ENCODE data around the gene VWA3A. TPM values are rescaled to one million over a fixed set of nuclear protein-coding genes. Genes with fewer than 3 reads are reported as not detected.

The VWA3A gene
- total RNA-seq, 1 experiment from 2014 or later, result not detected

- BruUV-seq (replicated peaks), result no TSS peak
These were observed 16.6 kb upstream of the VWA3A start for GRCh38 chr16:22075776-22076175.

More at GRCh38 chr16:22075776-22076175, 16.6 kb upstream of the VWA3A start:
- H3K79me2 ChIP-seq (ENCODE audit: insufficient read depth, low read length), result peaks cover 37% of the 10 kb centered on the region; the same call in 1 of the 2 replicates
- ChIA-PET CTCF (interaction anchor here (2.6 to 4.0 kb wide), 2 partner anchors 26 to 76 kb away, joined by 24 to 140 read pairs; partner anchors contain the start of gene PDZD9), POLR2A (no interaction called here), RAD21 (ENCODE audit: low non-redundant PET in 1 of 2, low total read pairs in 2 of 2, uncharacterized antibody in 2 of 2, unreplicated experiment in 2 of 2) (no interaction called here)
- H4K20me1 ChIP-seq (ENCODE audit: insufficient read depth), result no peaks in the 10 kb centered on the region
- H3K9me2 ChIP-seq (ENCODE audit: insufficient read depth), result no peaks in the 10 kb centered on the region
- DNase-seq (ENCODE audit: low read depth, low spot score), result no peak
- no peak for TF ChIP-seq REST (IDR thresholded peaks at IDR 0.05; ENCODE audit: low read depth)
- TF ChIP-seq ZNF274 (IDR thresholded peaks at IDR 0.05; ENCODE audit: low read depth, low read length), result no peak
- TF ChIP-seq, protein P1, sequence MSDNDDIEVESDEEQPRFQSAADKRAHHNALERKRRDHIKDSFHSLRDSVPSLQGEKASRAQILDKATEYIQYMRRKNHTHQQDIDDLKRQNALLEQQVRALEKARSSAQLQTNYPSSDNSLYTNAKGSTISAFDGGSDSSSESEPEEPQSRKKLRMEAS (IDR thresholded peaks at IDR 0.05), result no peak
- TF ChIP-seq SRF (IDR thresholded peaks at IDR 0.05; ENCODE audit: low read depth), result no peak
- no peak for TF ChIP-seq CEBPB (IDR thresholded peaks at IDR 0.05; ENCODE audit: low read depth)
- TF ChIP-seq CBX3 (IDR thresholded peaks at IDR 0.05; ENCODE audit: low read depth), result no peak
- no peak for TF ChIP-seq POLR2AphosphoS5 (IDR thresholded peaks at IDR 0.05; ENCODE audit: low read depth, low read length)
- TF ChIP-seq SIN3A (IDR thresholded peaks at IDR 0.05; ENCODE audit: low read depth), result no peak
- no peak for TF ChIP-seq ZBTB33 (IDR thresholded peaks at IDR 0.05; ENCODE audit: extremely low read depth, insufficient replicate concordance, low read length)
- TF ChIP-seq POLR2A (IDR thresholded peaks at IDR 0.05; ENCODE audit: borderline replicate concordance, extremely low read depth, insufficient read depth, insufficient read length), result no peak
- TF ChIP-seq EZH2 (IDR thresholded peaks at IDR 0.05), result no peak
- H3K9me3 ChIP-seq (ENCODE audit: control insufficient read depth in 1 of 2, insufficient read depth in 1 of 2, low read depth in 1 of 2, low read length in 2 of 2), result no peaks in the 10 kb centered on the region
- H3K4me3 ChIP-seq (replicated peaks in 1 of 2; ENCODE audit: low read depth in 1 of 2, low read length in 2 of 2), result no peak overlapping the region
- no peak for ATAC-seq
- peaks cover 0 to 4% of the 10 kb centered on the region in 2 experiments; a peak in 2 of 4 replicates for H3K4me1 ChIP-seq (ENCODE audit: control insufficient read depth in 1 of 2, insufficient read depth in 2 of 2, low read length in 2 of 2)
- no peaks in the 10 kb centered on the region for H3K27me3 ChIP-seq (ENCODE audit: insufficient read depth, low read length)
- H3K9ac ChIP-seq (ENCODE audit: low read length), result no peak overlapping the region
- H3K4me2 ChIP-seq (ENCODE audit: low read length), result no peak overlapping the region
- intact Hi-C loops (cut with micrococcal nuclease), result loop anchor here (1.0 to 5.0 kb wide), 5 partner anchors 21 to 123 kb away; partner anchors contain the start of gene UQCRC2
- no peak overlapping the region for H3K27ac ChIP-seq (ENCODE audit: low read depth, low read length)
- peaks cover 3 to 14% of the 10 kb centered on the region in 2 experiments; a peak in 2 of 4 replicates for H3K36me3 ChIP-seq (ENCODE audit: control insufficient read depth in 1 of 2, insufficient read depth in 2 of 2, low read length in 2 of 2)
- H2AFZ ChIP-seq (ENCODE audit: low read depth, low read length, poor library complexity, severe bottlenecking), result no peak overlapping the region

Data from HCT116 (cell line).